Stimulated activated CD4-positive, alpha-beta T cell treated with anti-CD3 and anti-CD28 coated beads, Interleukin-12 subunit alpha, Interleukin-12 subunit beta, amount 100 ng/mL, for 4 hours (primary cell): ENCODE data around the gene LAMA5.

Source experiments
- DNase-seq: peaks from one replicate; pipeline ENCODE4 v3.0.0-alpha.2; 2020

The LAMA5 gene

DNA sequence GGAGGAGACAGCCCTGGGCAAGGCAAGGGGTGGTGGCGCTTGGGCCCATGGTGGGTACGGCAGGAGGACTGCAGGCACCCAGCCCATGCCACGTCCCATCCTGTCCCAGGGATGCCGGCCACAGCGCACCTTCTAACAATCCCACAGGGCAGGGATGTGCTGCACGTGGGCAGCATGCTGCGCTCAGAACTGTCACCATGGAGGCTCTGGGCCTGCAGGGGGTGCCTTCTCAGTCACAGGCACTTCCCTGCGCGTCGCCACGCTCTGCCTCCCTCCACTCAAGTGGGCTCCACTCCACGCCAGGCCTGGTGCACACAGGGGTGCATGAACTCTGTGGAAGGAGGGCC is 37.6 kb upstream of the LAMA5 start:
- no peak for DNase-seq

DNA sequence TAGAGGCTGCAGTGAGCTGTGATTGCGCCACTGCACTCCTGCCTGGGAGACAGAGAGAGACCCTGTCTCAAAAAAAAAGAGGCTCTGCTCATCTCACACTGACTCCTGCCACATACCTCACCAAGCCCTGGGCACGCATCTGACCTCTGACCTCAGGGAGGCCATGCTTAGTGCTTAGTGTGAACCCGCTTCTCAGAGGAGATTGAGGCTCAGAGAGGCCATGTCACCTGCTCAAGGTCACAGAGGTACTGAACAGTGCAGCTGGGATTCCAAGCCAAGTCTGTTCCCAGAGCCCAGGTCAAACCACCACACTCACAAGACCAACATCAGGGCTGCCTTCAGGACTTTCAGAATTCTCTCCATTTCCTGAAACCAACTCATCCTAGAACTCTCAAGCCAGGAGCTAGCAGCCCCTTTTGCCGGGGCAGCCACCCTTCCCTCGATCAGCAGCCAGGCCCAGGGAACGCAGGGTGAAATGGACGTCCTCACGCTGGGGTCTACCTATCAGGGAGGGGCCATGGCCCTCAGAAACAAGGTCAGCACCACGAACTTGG is 37.1 kb upstream of the LAMA5 start:
- DNase-seq, result no peak

DNA sequence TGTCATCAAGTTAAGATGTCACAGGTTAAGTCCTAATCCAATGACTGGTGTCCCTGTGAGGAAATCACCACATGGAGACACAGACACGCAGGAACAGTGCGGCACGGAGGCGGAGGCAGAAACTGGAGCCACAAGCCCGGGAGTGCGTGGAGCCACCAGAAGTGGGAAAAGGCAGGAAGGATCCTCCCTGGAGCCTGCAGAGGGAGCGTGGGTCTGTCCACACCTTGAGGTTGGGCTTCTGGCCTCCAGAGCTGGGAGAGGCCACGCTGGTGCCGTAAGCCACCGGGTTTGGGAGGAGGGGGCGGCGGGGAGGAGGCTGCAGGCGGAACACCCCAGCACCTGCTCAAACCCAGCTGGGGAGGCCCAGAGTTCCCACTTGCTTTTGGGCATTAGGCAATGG is 36.2 kb upstream of the LAMA5 start:
- DNase-seq, result no peak

DNA sequence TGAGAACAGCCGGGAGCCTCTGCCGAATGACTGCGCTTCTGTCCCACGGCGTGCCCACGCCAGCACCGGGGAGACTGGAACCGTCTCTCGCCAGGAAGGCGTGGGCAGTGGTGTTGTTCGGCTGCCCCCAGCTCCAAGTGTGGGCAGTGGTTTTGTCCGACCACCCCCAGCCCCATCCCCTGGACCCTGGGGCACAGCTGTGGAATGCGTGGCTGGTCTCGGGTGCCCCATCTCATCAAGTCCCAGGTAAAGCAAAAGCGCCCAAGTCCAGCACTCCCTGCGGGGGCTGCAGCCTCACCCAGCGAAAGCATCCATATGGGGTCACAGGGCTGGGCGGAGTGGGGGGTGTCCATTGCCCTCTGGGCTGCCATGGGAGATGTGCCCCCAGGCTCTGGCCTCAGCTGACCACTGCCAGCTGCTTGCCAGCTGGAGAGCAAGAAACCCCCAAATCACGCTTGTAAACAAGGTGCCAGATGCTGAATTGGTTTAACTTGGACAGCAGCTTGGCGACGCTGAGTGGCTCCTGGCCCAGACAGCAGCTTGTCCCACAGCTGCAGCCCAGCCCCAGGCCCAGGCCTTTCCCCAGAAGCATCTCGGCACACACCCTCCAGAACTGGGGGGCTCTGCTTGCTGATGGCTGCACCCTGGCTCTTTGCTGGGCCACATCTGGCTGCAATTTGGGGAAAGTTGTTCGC is 35.5 kb upstream of the LAMA5 start:
- DNase-seq, result no peak

DNA sequence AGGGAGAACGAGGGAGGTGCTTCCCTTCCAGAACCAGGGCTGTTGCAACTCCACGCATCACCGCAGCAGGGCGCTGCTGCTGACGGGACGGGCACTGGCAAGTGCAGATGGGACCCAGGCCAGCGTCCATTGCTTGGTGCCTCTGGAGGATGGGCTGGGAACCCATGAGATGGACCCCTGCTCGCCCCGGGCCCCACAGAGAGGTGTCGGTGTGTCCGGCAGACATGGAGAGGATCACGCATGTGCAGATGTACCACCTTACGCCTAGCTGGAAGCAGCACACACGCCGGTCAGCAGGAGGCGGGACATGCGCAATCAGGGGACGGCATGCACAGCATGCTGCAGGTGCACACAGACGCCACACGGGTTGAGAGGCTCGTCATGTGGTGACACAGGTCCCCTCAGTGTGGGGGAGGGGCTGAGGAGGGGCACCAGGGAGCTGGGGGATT is 34.2 kb upstream of the LAMA5 start:
- DNase-seq, result no peak

DNA sequence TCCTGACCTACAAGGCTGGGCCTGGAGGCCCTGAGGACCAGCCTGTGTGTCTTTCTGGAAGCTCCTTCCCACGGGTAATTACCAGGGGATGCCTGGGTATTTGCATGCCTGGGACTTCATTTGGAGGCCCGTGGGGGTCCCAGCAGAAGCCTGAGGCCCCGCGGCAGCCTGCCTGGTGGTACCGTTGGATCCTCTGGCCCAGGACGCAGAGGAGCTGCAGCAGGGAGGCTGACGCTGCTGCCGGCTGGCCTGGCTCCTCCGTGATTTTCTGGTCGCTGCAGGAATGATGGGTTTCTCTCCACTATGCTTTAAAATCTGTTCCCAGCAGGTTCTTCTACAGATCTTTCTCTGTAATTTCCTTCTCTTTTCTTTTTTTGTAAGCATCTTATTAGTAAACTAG is 33.4 kb upstream of the LAMA5 start:
- DNase-seq, result no peak

DNA sequence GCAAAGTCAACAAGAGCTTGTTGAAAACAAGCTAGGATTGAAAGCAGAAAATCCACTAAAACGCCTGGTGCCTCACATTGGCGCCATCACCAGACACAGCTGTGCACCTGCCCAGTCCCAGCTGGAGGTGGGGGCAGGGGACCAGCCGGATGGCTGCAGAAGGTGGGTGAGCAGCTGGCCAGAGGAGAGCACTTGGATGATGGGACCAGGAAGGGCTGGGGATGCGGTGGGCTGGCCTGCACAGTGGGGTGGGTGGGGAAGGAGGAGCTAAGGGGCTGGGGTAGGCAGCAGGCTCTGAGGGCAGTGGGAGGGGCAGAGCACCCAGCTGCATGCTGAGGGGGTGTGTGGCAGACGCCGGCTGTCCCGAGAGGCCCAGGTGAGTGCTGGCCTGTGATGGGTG is 32.9 kb upstream of the LAMA5 start:
- no peak for DNase-seq

DNA sequence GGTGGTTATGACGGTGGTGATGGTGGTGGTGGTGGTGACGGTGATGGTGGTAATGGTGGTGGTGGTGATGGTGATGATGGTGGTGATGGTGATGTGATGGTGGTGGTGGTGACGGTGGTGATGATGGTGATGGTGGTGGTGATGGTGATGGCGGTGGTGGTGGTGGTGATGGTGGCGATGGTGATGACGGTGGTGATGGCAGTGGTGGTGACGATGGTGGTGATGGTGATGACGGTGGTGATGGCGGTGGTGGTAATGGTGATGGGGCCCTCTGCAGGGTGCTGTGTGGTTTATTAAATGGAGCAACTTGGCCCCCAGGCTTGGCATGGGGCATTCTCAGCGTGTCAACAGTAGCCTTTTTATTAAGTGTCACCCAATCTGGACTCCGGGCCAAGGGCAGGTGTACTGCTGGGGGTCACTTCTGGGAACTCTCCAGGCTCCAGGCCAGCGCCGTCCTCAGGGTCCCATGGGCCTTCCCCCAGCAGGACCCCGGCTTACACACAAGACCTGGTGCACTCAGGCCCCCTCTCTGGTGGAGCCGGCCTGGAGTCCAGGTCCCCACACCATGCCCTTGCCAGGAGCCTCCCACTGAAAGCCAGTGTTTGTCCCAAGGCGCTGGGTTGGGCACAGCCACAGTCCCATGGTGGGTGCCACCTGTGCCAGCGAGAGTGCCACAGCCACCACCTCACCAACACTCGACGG is 31.2 kb upstream of the LAMA5 start:
- DNase-seq, result no peak

DNA sequence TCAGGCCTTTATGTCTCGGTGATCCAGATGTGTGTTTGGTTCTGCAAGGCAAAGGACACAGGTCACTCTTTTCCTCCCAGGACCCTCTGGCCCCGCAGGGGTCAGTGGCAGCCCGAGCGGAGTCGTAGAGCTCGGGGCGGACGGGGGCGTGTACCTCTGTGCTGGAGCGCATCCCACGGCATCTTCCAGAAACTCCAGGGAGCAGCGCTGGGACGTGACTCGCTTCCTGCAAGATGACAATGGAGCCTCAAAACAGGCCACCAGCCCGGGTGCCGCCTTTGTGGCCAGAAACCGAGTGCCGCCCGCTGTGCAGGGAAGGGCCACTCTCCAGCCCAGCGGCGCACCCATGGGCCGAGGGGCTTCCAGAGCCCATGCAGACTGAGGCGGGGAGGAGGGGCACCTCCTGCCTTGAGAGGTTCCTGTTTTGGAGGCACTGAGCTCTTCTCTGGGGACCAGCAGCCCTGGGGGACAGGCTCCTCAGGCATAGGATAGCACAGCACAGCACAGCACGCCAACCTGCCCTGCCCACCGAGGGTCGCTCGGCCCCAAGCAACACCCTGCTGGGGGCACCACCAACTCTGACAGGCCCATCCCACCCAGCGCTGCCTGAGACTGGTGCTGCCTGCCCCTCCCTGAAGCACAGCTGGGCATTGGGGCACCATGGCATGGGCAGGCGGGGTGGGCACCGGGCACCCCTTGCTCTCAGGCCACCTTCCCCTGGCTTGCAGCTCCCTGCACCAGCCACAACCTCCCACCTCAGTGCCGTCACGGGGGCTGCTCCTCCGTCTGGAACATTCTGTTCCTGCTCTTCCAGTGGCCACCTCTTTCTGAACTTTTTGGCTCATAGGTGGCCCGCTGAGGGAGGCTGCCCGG is 29.5 kb upstream of the LAMA5 start:
- DNase-seq, result no peak

DNA sequence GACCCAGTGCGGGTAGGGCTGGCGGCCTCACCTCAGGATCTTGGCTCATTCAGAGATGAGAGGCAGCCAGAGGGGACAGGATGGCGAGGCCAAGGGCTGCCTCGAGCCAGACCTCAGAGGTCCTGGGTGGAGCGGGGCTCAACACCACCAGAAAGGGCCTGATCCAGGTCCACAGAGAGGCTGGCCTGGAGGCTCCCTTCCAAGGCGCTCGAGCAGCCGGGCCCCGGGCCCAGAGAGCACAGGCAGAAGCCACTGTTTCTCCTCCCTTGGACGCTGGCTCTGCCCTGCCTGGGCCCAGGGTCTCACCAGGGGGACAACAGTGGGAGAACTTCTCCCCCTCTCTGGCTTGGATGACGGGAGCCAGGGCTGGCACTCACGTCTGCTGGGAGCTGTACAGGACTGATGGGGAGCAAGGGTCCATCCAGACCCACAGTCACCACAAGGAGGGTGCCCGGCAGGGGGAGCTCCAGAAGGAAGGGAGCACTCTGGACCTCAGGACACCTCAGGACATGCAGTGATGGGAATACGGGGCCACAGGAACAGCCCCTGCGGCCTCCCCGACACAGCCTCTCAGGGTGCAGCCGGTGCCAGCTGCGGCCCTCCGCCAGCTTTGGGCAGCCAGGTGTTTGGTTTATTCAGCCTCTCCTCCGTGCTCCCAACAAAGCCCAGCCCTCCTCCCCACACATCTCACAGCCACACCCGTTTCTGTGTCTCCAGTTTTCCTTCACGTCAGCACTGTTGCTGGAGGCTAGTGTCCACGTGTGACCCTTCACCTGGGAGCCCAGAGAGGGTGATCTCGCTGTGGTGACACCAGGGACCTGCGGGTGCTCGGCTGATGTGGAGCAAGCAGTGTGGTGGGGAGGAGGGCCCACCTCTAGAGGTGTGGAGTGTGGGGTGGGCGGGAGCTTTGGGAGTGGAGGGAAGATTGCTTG is 28.5 kb upstream of the LAMA5 start:
- DNase-seq, result no peak

DNA sequence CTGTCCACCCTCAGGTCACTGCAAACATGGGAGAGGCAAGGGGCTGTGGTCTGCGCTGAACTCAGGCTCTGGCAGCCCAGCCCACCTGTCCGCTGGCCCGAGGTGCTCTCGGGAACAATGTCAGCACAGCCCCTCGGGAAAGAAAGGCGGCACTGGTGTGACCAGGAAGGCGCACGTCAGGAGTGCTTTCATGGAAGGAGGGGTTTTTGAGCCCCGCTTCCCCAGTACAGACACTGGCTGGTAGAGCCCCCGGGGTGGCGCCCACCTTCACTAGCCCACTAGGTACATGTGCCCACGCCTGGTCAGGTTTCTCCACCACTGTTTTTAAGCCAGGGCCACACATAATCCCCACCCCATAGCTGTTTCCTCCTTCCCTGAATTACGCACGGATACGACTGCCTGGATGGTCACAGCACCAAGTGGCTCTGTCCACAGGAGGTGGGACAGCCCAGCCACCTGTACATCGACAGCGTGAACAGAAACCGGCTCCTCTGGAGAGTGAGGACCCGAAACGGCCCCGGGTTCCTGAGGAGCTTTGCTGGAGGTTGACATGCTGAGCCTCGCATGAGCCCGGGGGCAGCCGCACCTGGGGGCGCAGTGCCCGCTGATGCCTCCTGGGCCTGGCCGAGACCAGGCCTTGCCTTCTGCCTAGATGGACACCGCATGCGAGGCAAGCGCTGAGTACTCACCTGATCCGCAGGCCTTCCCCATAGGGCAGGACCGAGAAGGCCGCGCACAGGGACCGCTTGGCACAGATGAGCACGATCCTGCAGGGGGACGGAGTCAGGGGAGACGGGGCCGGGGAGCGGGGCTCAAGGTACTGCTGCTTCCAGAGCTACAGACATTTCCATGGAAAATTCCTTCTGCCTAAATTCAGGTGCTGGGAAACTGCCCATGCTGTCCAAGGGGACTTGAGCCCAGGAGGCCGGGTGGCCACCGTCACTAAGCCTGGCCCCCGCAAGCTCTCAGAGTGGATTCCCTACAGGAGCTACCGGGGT is 27.4 kb upstream of the LAMA5 start:
- no peak for DNase-seq

DNA sequence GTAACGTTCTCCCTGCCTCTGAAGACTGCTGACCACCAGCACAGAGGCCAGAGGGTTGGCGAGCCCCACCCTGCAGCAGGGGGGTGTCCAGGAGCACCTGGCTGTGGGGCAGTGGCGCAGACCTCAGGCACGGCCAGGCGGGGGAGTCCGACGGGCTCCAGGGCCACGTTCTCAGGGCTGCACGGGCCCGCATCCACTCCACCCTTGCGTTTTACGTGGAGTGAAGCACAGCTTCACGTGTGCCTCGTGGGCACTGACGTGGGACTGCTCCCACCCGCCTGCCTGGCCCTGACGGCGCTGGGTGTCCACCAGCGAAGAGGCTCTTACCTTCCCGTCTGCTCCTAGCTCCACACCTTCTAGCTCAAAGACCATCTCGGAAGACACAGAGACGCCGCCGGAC is 26.7 kb upstream of the LAMA5 start:
- no peak for DNase-seq

DNA sequence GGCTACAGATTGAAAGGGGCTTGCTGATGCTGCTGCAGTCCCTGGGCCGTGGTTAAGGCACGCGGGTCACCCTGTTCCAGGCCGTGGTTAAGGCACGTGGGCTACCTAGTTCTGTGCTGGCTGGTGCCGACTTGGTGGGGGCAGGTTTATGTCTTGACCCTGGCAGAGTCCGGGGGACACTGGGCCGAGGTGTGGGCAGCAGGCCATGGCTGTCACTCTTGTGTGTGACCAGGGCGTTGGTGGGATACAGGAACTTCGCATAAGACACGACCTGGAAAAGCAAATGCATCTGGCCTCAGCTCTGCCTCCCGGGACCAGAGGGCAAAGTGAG is 26.2 kb upstream of the LAMA5 start:
- no peak for DNase-seq

DNA sequence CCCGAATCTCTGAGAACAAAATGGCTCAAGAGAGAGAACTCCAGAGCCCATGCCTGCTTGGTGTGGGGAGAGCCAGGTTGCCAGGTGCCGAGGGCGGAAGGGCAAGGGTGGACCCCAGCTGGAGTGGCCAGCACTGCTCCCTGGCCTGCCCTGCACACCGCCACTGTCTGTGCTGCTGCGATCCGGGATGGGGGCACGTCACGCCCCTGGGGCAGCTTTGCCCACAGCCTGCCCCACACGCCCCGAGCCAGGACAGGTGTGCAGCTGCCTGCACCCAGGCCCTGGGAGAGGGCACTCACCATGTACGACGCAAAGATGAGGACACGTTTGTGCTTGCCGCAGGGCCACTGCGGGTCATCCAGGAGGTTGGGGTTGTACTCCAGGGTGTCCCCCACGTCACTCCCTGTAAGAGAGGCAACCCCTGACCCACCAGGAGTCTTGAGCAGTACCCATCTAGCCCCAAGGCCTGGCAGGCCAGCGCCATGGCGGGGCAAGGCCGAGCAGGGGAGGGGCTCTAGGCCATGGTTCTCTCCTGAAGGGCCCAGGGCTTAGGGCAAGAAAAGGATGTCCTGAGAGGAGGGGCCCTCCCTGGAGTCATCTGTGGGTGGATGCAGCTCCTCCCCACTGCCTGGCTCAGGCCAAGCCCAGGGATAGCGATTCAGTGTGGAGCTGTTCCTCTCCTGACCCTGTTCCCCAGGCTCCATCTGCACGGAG is 25.7 kb upstream of the LAMA5 start:
- no peak for DNase-seq

DNA sequence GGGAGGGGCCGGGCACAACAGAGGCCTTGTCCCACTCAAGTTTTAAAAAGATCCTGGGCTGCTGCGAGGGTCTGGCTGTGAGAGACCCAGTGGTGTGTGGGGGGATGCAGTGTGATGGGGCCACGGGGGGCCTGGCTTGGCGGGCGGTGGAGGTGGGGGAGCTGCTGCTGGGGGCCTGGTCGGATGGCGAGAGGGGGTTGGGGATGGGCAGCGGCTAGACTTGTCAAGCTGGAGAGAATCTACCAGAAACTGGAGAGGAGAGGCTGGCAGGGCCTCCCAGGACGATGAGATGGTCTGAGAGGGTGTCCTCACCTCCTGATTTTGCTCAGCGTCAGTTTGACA is 24.9 kb upstream of the LAMA5 start:
- no peak for DNase-seq

DNA sequence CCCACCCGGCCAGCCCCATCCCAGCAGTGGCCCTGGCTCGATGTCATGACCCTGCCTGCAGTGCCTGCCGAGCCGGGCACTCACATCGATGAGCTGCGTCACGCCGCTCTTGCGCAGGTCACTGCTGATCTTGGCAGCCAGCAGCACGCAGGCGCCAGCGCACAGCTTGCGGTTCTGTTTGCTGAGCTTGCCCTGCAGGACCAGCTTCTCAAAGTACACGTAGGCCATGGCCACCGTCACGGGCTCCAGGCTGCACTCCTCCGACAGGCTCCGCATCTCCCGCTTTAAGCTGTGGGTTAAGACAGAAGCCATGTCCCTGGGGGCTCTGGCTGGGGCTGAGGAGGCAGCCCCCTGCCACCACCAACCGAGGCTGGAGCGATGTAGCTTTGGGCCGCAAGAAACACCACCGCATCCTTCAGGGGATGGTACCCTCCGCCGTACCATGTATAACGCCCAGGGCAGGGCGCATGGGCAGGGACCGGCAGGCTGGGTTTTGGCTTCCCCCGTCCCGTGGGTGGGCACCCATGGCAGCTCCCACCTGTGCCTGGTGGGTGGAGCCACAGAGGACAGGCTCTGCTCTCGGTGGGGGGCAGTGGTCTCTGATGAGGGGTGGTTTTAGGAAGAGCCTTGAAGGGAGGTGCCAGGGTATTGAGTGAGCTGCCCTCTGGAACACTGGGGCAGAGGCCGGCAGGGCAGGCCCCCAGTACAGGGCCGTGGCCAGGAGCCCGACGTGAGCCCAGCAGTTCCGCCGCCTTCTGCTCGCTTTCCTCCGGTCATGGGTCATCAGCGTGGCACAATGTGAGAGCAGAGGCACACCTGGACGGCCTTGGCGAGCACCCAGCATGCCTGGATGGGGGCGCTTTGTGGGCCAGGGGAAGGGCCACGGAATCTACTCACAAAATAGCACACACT is 24.3 kb upstream of the LAMA5 start:
- no peak for DNase-seq

DNA sequence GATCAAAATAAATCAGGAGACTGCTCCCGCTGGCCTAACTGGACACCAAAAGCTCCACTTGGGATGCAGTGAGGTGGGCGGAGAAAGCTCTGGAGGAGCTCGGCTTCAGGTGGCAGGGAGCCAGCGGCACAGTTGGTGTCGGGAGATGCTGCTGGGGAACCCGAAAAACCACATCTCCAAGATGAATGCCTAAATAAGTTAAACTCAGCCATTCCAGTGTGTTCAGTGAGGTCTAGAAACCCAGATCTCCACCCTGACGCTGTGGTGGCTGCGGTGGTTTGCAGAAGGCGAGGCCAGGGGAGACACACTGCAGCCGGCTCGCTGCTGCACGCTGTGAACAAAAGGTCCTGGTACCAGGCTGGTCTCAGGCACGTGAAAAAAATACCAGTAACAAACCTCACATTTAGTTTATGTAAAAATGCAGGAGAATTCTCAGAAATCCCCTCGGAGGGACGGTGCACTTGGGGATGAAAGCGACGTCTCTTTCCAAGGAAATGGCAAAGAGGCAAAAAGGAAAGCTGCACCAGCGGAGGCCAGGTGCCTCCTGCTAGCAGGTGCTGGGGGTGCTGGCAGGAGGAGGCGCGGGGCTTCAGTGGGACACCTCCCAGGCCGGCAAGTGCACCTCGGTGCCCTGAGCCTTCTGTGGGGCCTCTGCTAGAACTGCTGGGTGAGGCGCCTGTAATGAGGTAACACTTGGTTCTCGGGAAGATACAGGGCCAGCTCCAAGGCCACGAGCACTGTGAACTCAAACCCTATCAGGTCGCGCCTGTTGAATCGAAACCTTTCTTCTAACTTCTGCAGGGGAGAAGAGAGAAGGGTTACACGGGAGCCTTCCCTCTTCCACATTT is 23.4 kb upstream of the LAMA5 start:
- DNase-seq, result no peak

DNA sequence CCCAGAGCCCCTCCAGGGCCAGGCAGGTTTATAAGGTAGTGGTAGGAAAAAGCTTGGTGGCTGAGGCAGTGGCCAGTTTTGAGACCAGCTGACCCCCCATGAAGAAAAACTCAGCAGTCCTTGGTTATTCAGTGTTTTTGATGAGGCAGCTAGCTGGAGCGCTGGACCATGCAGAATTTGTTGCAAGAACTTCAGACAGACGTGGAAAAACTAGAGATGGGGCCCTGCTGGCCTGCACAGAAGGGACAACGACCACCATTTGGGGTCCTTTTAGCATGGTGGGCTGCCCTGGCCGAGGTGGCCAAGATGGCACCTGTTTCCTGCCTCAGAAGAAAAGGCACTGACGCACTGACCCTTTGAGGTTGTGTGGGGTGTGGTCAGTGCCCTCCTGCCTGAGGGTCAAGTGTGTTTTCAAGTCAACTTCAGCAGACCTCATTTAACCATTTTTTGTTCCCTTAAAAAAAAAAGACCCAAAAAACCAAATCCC is 22.5 kb upstream of the LAMA5 start:
- DNase-seq, result no peak
